Measurements from ENCODE around the gene AATK.

The AATK gene

GRCh38 chr17:81166033-81166492 lies at the start of gene AATK:
Gene AATK (minus strand): TSS chr17:81166221. CDS start chr17:81165992, 229 bp downstream.
- DNase-seq (ENCODE audit: low read depth in 2 of 2, low spot score in 1 of 2): no peak

GRCh38 chr17:81213978-81214377 lies 48.0 kb upstream of the AATK start:
- DNase-seq (ENCODE audit: low read depth in 2 of 2, low spot score in 1 of 2): no peak

- no peak for DNase-seq (ENCODE audit: low read depth in 2 of 2, low spot score in 1 of 2)
Measured at GRCh38 chr17:81212365-81212764, 46.3 kb upstream of the AATK start.

GRCh38 chr17:81210868-81211267 lies 44.8 kb upstream of the AATK start:
- DNase-seq (ENCODE audit: low read depth in 2 of 2, low spot score in 1 of 2): no peak

GRCh38 chr17:81210466-81210865 lies 44.4 kb upstream of the AATK start:
- DNase-seq (ENCODE audit: low read depth in 2 of 2, low spot score in 1 of 2): no peak

GRCh38 chr17:81209141-81209540 lies 43.1 kb upstream of the AATK start:
- DNase-seq (ENCODE audit: low read depth in 2 of 2, low spot score in 1 of 2): no peak

- no peak for DNase-seq (ENCODE audit: low read depth in 2 of 2, low spot score in 1 of 2)
Measured at GRCh38 chr17:81208651-81209050, 42.6 kb upstream of the AATK start.

- DNase-seq (ENCODE audit: low read depth in 2 of 2, low spot score in 1 of 2): no peak
Measured at GRCh38 chr17:81207610-81208581, 41.9 kb upstream of the AATK start.

- no peak for DNase-seq (ENCODE audit: low read depth in 2 of 2, low spot score in 1 of 2)
Measured at GRCh38 chr17:81206657-81207056, 40.6 kb upstream of the AATK start.

GRCh38 chr17:81206166-81206565 lies 40.1 kb upstream of the AATK start:
- no peak for DNase-seq (ENCODE audit: low read depth in 2 of 2, low spot score in 1 of 2)

GRCh38 chr17:81204578-81204977 lies 38.6 kb upstream of the AATK start:
- DNase-seq (ENCODE audit: low read depth in 2 of 2, low spot score in 1 of 2): no peak

GRCh38 chr17:81203136-81203535 lies 37.1 kb upstream of the AATK start:
- no peak for DNase-seq (ENCODE audit: low read depth in 2 of 2, low spot score in 1 of 2)

- DNase-seq (ENCODE audit: low read depth in 2 of 2, low spot score in 1 of 2): no peak
Measured at GRCh38 chr17:81202318-81202717, 36.3 kb upstream of the AATK start.

- no peak for DNase-seq (ENCODE audit: low read depth in 2 of 2, low spot score in 1 of 2)
Measured at GRCh38 chr17:81200695-81201580, 34.9 kb upstream of the AATK start.

- DNase-seq (ENCODE audit: low read depth in 2 of 2, low spot score in 1 of 2): no peak
Measured at GRCh38 chr17:81200201-81200600, 34.2 kb upstream of the AATK start.

- no peak for DNase-seq (ENCODE audit: low read depth in 2 of 2, low spot score in 1 of 2)
Measured at GRCh38 chr17:81199482-81199830, 33.4 kb upstream of the AATK start.

- DNase-seq (ENCODE audit: low read depth in 2 of 2, low spot score in 1 of 2): no peak
Measured at GRCh38 chr17:81198826-81199481, 32.9 kb upstream of the AATK start.

GRCh38 chr17:81197831-81198490 lies 31.9 kb upstream of the AATK start:
- no peak for DNase-seq (ENCODE audit: low read depth in 2 of 2, low spot score in 1 of 2)

- DNase-seq (ENCODE audit: low read depth in 2 of 2, low spot score in 1 of 2): no peak
Measured at GRCh38 chr17:81197409-81197795, 31.4 kb upstream of the AATK start.

GRCh38 chr17:81196505-81197408 lies 30.7 kb upstream of the AATK start:
- no peak for DNase-seq (ENCODE audit: low read depth in 2 of 2, low spot score in 1 of 2)
